D341Med (cell line): Measurements from ENCODE around the gene DGKZ.
A peak's percentile ranks its signal among the peaks of the same experiment; 100 is the strongest.
"Not testable (repeated sequence)": the region's sequence is repeated elsewhere in the genome, so short reads cannot be mapped to it uniquely, and the experiment has no call there.

Source experiments
- DNase-seq: peaks from one replicate; pipeline ENCODE4 v3.0.0; 2012; ENCODE audit warnings: low spot score

The DGKZ gene

DNA sequence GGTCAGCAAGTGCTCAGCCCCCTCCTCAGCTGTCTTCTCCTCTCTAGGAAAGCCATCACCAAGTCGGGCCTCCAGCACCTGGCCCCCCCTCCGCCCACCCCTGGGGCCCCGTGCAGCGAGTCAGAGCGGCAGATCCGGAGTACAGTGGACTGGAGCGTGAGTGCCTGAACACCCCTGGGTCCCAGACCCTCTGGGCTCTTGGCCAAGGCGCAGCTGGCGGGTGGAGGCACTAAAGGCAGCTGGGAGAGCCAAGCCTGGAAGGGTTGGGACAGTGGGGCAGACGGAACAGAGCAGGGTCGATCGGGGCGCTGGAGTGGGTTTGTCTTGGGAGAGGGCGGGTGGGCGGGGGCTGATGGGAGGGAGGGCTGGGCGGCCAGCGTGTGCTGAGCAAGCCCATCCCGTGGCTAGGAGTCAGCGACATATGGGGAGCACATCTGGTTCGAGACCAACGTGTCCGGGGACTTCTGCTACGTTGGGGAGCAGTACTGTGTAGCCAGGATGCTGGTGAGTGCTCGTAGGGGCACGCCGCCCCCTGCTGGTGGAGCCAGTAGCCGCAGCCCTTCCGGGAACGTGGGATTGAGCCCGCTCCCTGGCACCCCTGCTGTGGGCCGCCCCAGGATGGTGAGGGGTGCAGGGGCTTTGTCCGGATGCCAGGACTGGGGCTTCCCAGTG, 20.1 kb downstream of the DGKZ start:
- DNase-seq, result peak; percentile 84

DNA sequence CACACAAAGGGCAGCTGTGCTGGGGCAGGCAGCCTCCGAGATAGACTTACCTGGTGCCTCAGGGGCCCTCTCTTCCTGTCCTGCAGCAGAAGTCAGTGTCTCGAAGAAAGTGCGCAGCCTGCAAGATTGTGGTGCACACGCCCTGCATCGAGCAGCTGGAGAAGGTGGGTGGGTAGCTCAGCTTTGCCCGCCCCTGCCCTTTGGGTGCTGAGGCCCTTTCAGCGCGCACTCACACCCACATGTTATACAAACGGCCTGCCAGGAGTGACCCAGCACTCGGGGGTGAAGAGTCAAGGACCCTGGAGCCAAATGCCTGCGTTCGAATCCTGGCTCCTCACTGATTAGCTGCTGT, 20.6 kb downstream of the DGKZ start:
- no peak for DNase-seq

DNA sequence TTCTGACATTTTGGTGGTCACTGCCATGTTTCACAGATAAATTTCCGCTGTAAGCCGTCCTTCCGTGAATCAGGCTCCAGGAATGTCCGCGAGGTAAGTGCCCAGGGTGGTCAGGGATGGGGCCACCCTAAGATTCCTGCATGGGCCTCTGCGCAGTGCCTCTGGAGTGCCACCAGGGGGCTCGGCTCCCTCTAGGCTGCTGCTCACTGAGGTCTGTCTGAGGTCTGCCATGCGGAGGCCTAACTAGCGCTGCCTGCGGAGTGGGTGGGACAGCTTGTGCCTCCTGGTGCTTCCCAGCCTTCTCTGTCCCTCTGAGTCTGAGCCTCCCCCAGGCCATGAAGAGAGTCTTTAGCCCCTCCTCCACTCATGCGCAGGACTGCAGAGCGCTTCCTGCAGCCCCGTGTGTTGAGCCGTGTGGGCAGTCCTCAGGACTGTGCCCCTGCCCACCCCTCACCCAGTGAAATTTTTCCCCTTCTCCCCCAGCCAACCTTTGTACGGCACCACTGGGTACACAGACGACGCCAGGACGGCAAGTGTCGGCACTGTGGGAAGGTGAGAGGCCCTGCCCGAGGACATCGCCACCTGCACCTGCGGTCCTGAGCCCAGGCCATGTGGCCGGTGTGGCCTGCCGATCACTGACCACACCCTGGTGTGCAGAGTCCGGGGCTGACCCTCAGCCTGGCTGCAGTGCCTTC, 22.3 kb downstream of the DGKZ start:
- DNase-seq, result peak; percentile 88

DNA sequence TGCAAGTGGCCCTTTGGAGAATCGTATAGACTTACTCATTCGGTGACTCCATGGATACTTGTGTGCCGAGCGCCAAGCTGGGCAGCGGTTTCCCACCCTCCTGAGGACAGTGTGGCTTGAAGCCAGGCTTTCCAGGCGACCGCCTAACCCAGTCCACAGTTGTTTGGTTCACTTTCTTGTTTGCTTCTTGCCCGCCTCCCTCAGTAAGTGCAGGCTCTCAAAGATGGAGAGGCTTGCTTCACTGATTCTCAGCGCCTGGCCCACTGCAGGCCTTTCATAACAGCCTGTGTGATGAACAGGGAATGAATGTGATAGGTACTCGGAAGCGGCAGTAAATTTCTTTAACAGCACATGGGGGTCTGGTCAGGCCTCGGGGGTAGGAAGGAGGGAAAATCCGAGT, 23.0 kb downstream of the DGKZ start:
- no peak for DNase-seq

DNA sequence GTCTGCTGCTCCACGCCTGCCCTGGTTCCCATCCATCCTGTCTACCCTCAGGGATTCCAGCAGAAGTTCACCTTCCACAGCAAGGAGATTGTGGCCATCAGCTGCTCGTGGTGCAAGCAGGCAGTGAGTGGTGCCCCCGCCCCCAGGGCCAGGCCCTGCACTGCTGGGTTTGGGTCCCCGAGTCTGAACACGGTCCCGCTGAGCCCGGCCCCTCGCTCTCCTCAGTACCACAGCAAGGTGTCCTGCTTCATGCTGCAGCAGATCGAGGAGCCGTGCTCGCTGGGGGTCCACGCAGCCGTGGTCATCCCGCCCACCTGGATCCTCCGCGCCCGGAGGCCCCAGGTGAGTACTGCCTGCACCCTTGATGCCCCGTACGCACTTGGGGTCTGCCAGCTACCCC, 24.0 kb downstream of the DGKZ start:
- not testable (repeated sequence) for DNase-seq

DNA sequence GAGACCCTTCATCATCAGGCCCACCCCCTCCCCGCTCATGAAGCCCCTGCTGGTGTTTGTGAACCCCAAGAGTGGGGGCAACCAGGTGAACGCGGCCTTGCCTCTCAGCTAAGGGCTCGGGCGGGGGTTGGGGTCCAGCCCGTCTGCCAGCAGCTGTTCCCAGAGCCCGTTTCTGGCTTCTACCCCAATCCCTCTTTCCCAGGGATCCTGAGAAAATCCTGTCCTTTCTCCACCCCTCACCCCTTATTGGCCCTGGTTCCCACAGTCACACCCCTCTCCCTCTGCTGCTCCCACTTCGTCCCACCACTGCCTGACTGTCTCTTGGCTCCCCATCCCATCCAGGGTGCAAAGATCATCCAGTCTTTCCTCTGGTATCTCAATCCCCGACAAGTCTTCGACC, 24.8 kb downstream of the DGKZ start:
- peak; percentile 67 for DNase-seq

DNA sequence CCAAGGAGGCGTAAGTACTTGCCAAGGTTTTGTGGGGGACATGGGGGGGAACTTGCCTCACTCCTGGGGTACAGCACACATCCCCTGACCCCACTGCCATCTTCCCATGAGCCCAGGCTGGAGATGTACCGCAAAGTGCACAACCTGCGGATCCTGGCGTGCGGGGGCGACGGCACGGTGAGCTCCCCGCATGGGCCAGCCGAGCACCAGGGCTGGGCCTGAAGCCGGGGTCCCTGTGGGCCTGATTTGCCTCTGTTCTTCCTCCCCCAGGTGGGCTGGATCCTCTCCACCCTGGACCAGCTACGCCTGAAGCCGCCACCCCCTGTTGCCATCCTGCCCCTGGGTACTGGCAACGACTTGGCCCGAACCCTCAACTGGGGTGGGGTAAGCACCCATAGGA, 25.2 kb downstream of the DGKZ start:
- DNase-seq, result not testable (repeated sequence)

DNA sequence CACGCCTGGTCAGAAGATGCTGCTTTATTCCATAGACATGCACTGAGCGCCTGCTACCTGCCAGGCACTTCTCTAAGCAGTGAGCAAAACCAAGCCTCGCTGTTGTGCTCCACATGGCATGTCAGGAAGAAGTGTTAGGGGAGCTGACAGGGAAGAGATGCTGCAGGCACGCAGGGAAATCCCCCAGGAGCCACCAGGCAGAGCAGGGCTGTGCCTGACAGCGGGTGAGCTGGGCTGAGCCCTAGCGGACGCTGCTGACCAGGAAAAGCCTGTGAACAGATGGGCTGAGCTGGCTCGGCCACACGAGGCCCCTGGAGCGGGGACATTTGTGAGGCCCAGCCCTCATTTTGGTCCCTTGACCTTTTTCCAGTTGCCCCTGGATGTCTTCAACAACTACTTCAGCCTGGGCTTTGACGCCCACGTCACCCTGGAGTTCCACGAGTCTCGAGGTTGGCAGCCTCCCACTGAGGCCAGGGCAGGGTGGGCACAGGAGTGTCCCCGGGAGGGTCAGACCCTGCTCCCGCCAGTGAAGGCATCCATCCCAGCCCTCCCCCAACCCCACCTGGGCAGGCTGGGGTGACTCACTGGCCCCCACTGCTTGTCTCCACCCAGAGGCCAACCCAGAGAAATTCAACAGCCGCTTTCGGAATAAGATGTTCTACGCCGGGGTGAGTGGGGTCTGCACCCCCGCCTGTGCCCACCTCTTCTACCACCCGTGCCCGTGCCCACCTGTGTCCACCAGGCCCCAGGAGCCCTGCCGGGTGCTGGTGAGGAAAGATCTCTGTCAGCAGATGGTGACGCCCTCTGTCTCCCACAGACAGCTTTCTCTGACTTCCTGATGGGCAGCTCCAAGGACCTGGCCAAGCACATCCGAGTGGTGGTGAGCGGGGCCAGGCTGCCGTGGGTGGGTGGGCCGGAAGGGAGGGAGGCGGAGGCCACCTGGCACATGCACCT, 26.8 kb downstream of the DGKZ start:
- DNase-seq, result no peak

DNA sequence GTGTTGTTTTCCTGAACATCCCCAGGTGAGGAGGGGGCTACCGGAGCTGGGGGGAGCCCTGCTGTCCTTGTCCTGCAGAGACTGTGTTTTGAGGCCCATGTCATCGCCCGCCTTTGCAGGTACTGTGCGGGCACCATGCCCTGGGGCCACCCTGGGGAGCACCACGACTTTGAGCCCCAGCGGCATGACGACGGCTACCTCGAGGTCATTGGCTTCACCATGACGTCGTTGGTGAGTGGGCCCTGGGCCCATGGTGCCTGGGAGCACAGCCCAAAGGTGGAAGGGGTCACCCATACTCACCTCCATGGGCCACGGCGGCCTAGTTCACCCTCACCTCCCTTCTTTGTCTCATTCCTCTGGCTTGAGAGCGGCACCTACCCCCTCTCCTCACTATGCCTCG, 27.6 kb downstream of the DGKZ start:
- no peak for DNase-seq

DNA sequence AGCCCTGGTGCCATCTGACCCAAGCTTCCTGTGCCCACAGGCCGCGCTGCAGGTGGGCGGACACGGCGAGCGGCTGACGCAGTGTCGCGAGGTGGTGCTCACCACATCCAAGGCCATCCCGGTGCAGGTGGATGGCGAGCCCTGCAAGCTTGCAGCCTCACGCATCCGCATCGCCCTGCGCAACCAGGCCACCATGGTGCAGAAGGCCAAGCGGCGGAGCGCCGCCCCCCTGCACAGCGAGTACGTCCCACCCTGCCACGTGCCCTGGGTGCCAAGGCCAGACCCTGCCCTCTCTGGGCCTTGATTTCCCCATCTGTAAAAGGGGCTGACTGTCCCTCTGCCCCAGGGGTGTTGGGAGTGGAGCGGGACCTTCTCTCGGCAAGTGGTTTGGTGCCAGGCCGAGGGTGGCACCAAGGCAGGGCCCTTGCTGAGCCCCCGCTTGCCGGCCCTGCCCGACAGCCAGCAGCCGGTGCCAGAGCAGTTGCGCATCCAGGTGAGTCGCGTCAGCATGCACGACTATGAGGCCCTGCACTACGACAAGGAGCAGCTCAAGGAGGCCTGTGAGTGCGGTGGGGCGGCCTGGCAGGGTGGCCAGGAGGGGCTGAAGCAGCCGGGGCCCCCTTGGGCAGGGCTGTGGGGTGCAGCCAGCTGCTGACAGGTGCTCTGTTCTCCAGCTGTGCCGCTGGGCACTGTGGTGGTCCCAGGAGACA, 28.3 kb downstream of the DGKZ start:
- DNase-seq, result no peak

DNA sequence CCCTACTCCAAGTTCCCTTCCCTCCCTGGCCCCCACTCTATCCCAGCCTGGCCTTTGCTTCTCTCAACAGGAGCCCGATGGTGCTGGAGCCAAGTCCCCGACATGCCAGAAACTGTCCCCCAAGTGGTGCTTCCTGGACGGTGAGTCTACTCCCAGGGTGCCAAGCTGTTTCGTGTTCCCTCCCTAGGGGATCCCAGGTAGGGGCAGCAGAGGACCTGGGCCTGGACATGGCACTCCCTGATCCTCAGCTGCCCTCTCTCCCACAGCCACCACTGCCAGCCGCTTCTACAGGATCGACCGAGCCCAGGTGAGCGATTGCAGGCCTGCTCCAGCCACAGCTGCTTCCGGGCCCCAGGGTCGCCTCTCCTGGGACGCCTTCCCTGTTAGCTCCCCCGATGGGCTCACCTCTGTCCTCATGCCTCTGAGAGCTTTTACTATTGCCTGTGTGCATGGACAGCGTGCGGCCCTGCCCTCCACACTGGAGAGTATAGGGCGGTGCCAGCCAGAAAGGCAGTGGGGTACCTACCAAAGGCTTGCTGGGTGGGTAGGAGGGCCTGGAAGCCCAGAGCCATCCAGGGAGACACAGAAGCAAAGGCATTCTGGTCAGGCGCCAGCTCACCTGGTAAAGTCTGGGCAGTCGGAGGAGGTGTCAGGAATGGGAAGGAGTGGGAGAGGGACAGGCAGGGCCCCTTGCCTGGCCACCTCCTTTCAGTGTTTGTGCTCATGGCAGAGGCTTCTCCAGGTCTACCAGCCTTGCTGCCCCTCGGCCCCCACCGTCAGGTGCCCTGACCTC, 29.2 kb downstream of the DGKZ start:
- DNase-seq, result no peak

DNA sequence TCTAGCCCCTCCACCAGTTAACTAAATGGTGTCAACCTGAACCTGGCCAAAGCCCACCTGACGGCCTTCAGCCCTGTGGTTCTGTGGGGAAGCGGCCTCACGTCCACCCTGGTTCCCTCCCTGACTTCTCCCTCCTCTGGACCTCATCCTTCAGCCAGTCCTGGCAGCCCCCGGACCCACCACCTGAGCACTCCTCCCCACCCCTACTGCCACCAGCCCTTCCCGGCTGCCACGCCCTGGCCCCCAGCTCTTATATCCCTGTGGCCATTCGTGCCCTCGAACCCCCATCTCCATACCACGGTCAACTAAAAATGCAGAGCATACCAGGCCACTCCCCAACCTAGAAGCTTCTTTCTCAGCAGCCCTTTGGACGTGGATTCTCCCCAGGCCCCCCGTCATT, 30.0 kb downstream of the DGKZ start:
- DNase-seq, result no peak

DNA sequence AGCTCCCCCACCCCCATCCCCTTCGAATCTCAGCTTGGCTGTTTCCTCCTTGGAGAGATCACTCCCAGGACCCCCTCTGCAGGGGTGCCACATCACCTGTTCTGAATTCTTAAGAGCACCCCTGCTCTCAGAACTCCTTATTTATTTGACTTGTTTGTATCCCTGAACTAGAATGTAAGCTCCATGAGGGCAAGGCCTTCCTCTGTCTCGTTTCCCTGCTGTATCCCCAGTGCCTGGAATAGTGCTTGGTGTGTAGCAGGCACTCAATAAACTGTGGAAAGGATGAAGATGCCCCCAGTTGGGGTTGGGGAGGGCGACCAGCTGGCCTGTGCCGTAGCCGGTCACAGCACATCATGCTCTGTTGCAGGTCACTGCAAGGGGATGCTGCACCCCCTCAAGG, 30.6 kb downstream of the DGKZ start:
- no peak for DNase-seq

DNA sequence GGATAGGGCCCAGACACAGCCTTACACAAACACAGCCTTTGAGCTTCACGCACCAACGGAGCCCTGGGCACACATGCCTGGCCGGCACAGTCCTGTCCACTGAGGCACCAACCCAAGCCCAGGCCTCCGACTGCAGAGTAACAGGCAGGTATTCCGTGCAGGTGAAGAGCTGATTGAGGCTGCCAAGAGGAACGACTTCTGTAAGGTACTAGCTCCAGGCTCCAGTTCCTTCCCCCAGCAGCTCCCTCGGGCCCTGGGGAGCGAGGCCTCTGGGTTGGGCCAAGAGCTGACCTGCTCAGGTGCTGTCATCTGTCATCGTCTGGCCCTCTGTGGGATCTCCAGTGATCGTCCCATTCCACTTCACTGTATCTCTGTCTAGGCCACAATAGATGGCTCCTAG, 31.0 kb downstream of the DGKZ start:
- DNase-seq, result no peak

DNA sequence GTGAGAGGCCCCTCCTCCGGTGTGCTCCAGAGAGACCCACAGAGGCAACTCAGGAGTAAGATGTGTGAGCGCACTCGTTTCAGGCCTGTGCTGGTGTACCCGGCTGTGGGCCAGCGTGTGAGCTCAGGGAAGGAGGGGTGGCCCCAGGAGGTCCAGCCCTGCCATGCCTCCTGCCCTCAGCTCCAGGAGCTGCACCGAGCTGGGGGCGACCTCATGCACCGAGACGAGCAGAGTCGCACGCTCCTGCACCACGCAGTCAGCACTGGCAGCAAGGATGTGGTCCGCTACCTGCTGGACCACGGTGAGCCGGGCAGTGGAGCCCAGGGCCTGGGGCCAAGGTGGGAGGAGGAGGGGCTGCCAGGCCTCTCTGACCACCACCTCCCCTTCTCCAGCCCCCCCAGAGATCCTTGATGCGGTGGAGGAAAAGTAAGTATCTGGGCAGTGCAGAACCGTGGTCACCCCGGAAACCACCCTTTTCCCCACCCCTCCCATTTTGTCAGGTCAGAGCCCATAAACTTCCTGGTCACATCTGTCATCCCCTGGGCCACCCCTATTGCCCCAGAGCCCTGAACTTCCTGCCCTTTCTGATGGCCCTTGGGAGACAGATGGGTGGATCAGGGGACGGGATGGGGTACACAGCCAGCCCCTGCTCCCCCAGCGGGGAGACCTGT, 31.7 kb downstream of the DGKZ start:
- DNase-seq, result no peak

DNA sequence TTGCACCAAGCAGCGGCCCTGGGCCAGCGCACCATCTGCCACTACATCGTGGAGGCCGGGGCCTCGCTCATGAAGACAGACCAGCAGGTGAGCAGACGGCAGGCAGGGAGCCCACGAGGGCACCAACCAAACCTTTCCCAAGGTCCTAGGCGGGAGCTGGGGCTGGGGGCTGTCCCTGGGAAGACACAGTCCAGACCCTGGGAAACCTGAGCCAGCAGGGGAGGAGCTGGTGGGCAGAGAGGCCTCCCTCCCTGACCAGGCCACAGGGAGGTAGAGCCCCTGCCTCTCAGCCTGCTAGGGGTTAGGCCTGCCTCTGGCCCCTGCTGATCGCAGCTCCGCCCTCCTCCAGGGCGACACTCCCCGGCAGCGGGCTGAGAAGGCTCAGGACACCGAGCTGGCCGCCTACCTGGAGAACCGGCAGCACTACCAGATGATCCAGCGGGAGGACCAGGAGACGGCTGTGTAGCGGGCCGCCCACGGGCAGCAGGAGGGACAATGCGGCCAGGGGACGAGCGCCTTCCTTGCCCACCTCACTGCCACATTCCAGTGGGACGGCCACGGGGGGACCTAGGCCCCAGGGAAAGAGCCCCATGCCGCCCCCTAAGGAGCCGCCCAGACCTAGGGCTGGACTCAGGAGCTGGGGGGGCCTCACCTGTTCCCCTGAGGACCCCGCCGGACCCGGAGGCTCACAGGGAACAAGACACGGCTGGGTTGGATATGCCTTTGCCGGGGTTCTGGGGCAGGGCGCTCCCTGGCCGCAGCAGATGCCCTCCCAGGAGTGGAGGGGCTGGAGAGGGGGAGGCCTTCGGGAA, 32.4 kb downstream of the DGKZ start:
- DNase-seq, result not testable (repeated sequence)

DNA sequence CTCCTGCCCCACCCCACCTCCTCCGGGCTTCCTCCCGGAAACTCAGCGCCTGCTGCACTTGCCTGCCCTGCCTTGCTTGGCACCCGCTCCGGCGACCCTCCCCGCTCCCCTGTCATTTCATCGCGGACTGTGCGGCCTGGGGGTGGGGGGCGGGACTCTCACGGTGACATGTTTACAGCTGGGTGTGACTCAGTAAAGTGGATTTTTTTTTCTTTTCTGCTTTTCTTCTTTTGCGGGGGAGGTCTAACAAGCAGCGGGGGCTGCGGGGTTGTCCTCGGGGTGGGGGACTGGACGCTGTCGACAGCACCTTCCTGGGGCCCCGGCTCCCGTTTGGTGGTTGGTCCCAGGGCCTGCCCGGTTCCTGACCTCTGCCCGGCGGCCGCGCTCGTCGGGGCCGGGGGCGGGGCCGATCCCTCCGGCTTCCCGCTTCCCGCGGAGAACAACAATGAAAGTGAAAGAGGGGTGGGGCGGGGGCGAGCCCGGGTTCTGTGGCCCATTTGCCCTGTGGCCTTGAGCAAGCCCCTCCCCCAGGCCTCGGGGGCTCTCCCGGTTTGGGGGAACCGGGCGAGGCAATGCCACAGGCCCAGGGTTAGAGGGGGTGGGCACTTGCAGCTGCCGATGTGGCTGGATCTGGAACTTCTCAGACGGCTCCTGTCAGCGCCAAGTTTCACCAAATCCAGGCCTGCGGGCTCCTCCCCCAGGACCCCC, 33.2 kb downstream of the DGKZ start:
- DNase-seq, result no peak

DNA sequence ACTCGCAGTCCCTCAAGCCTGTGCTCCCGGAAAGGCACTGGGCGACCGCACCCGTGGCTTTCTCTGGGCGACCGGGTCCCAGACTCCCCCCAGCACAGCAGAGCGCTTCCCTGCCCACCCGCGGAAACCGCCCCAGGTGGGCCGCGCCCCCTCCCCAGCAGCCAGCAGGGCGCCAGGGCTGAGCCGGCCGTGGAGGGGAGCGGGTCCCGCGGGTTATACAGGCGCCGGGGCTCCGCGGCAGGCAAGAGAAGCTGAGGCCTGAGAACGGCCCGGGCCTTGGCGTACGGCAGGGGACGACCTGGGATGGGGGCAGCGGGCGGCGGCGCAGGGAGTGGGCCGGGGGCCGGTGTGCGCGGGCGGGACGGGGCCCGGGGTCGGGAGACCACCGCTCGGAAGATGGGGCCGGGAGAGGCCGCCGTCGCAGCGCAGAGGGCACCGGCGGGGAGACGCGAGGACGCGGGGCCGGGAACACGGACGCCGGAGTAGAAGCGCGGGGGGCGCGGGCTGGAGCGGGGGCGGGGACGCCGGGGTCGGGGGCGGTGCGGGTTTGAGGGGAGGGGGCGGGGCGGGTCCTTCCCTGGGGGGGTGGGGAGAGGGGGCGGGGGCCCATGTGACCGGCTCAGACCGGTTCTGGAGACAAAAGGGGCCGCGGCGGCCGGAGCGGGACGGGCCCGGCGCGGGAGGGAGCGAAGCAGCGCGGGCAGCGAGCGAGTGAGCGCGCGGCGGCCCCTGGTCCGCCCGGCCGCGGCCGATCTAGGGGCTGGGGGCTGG, 34.0 kb downstream of the DGKZ start, which contains the start of gene MDK:
TSS of gene MDK (plus strand) at position 622 of the 771 bp plus-strand sequence. CDS start 389 bp downstream, outside the sequence.
- peak; percentile 78 for DNase-seq
